GM12878 (cell line): ENCODE data around the gene HNRNPH1. TPM values are rescaled to one million over a fixed set of nuclear protein-coding genes. Genes with fewer than 3 reads are reported as not detected.
"Not testable (repeated sequence)": the region's sequence is repeated elsewhere in the genome, so short reads cannot be mapped to it uniquely, and the experiment has no call there.

Experiments
- ATAC-seq: fragments of 200-7000 bp; cut with Tn5 transposase; 3 replicates; pipeline ENCODE4 v1.9.1; 2020; ENCODE audit warnings: mild to moderate bottlenecking, moderate library complexity
- BruUV-seq: library from RNA; stranded (reverse); fragments of 400-500 nt; replicated peaks from 2 replicates; lab custom pipeline; 2021; lab: Mats Ljungman, UMichigan
- CTCF ChIA-PET: fragments of 300-600 bp; sonication (Branson Sonifier 250); formaldehyde crosslinking; extraction: SDS; loops from one replicate; lab custom pipeline; 2021; ENCODE audit warnings: inconsistent platforms; lab: Yijun Ruan, JAX
- POLR2A ChIA-PET: fragments of 350-600 bp; formaldehyde crosslinking; extraction: SDS; loops from one replicate; lab custom pipeline; 2021; ENCODE audit warnings: inconsistent platforms; lab: Charles Lee
- RAD21 ChIA-PET: fragments of 300-600 bp; sonication (Branson Sonifier 250); formaldehyde crosslinking; loops from one replicate; lab custom pipeline; 2023; ENCODE audit warnings: antibody characterized with exemption; ENCODE audit not compliant: unreplicated experiment; lab: Charles Lee
- SMC1A ChIA-PET: fragments of 300-600 bp; sonication (Branson Sonifier 250); formaldehyde crosslinking; loops from one replicate; lab custom pipeline; 2023; ENCODE audit not compliant: unreplicated experiment, uncharacterized antibody; lab: Charles Lee
- DNase-seq: peaks from one replicate; pipeline ENCODE4 v3.0.0-alpha.2; 2011; ENCODE audit warnings: low read depth, low spot score
- FAIRE-seq: peaks from 3 replicates; lab custom pipeline; 2011; peaks lifted over from hg19 to GRCh38; lab: Jason Lieb, UNC
- H2AFZ ChIP-seq: 2 replicates; pipeline ENCODE4 v1.6.0; 2011; ENCODE audit warnings: low read depth, low read length, control low read depth; ENCODE audit not compliant: control insufficient read depth
- H3K27ac ChIP-seq: 2 replicates; pipeline ENCODE4 v1.5.1; 2011; ENCODE audit warnings: control low read depth; ENCODE audit not compliant: control insufficient read depth, insufficient read depth
- H3K27me3 ChIP-seq, 2 experiments: replicated peaks in 1 of 2; 2 replicates each; pipeline versions ENCODE4 v1.6.0 to v1.6.1; 2011; ENCODE audit warnings: low read length in 1 of 2; ENCODE audit not compliant: control insufficient read depth in 2 of 2, insufficient read depth in 2 of 2
- H3K36me3 ChIP-seq, 2 experiments: 2 replicates each; pipeline ENCODE4 v1.5.1; 2011; ENCODE audit warnings: low read length in 1 of 2; ENCODE audit not compliant: control insufficient read depth in 2 of 2, insufficient read depth in 2 of 2
- H3K4me1 ChIP-seq: 2 replicates; pipeline ENCODE4 v1.6.1; 2011; ENCODE audit warnings: mild to moderate bottlenecking, low read length, moderate library complexity, mixed read lengths; ENCODE audit not compliant: control insufficient read depth, insufficient read depth
- H3K4me2 ChIP-seq: 2 replicates; pipeline ENCODE4 v1.6.0; 2011; ENCODE audit warnings: control low read depth; ENCODE audit not compliant: control insufficient read depth, insufficient read depth
- H3K4me3 ChIP-seq: fragments of 200-600 bp; sonication (generic); 2 replicates; pipeline ENCODE4 v1.5.1; 2016
- H3K79me2 ChIP-seq: 2 replicates; pipeline ENCODE4 v1.6.0; 2011; ENCODE audit warnings: low read length; ENCODE audit not compliant: control insufficient read depth, insufficient read depth
- H3K9ac ChIP-seq: 2 replicates; pipeline ENCODE4 v1.8.0; 2011; ENCODE audit warnings: low read length, control low read depth, mixed read lengths; ENCODE audit not compliant: control insufficient read depth, insufficient read depth
- H3K9me3 ChIP-seq: replicated peaks from 3 replicates; pipeline ENCODE4 v1.5.1; 2011; ENCODE audit warnings: mild to moderate bottlenecking, low read length; ENCODE audit not compliant: control insufficient read depth, insufficient read depth
- H4K20me1 ChIP-seq: 2 replicates; pipeline ENCODE4 v1.6.0; 2011; ENCODE audit not compliant: control insufficient read depth, insufficient read depth
- SPI1 ChIP-seq: IDR thresholded peaks from 2 replicates; pipeline ENCODE4 v1.6.1; 2011; ENCODE audit warnings: low read depth, mild to moderate bottlenecking, low read length, moderate library complexity, borderline replicate concordance; ENCODE audit not compliant: insufficient read depth
- WGBS: methylation state at CpG from one replicate; pipeline ENCODE4 v1.1.6; 2016; ENCODE audit warnings: low lambda C conversion rate; ENCODE audit not compliant: insufficient replicate concordance, insufficient coverage; ENCODE audit errors: missing lambda C conversion rate; 5-methylcytosine and 5-hydroxymethylcytosine counted together
- in situ Hi-C: fragments of 300-500 bp; cut with MboI; formaldehyde crosslinking; loops from 9 replicates; pipeline ENCODE4 v1.14.3; 2018; ENCODE audit warnings: mixed read lengths
- intact Hi-C: fragments of 100-400 bp; cut with micrococcal nuclease; formaldehyde crosslinking; loops from one replicate; pipeline ENCODE4 v1.14.2; 2022; ENCODE audit not compliant: unreplicated experiment
- polyA plus RNA-seq, 11 experiments: library from polyadenylated mRNA; depleted of rRNA in 4 of 11; unstranded in 6 of 11; stranded (reverse) in 5 of 11; fragments of >200 nt; fragmentation: Nextera tagmentation in 4 of 11; fragmentation: Illumina TruSeq in 1 of 11; extraction: Ambion mirVana in 4 of 11; extraction: Trizol in 1 of 11; gene quantifications; 1 replicate in 1 of 11; 2 replicates in 10 of 11; pipeline versions ENCODE4 v1.2.1 to v1.2.3, GENCODE V29; 2011 to 2016; ENCODE audit warnings: inconsistent platforms in 2 of 11, missing spikeins in 2 of 11, low read depth in 1 of 11
- total RNA-seq, 4 experiments: library from RNA; depleted of rRNA in 3 of 4; stranded (reverse); fragments of >200 nt in 3 of 4; fragmentation: Illumina TruSeq in 1 of 4; extraction: Trizol in 1 of 4; gene quantifications; 2 replicates each; pipeline versions ENCODE4 v1.2.1 to v1.2.3, GENCODE V29; 2013 to 2021

Gene HNRNPH1
- total and polyA plus RNA-seq, 10 of the 15 experiments (the other 5 are each of a cell fraction or from before 2014, with no cell fraction given): 184 to 780 (median 690) TPM

GRCh38 chr5:179657302-179658178 lies 34.1 kb upstream of the HNRNPH1 start:
- in situ Hi-C loops, H3K9me3 ChIP-seq, H3K9ac ChIP-seq, H3K27ac ChIP-seq, H3K27me3 ChIP-seq, H3K4me2 ChIP-seq, SMC1A ChIA-PET, H3K4me1 ChIP-seq, POLR2A ChIA-PET, intact Hi-C loops, H3K4me3 ChIP-seq, H3K79me2 ChIP-seq, H3K36me3 ChIP-seq, RAD21 ChIA-PET, CTCF ChIA-PET, BruUV-seq, H4K20me1 ChIP-seq, DNase-seq: not testable (repeated sequence)
- 0 out of 2 replicates have a peak overlapping the region, but pooled peaks have one; percentile 47 for H2AFZ ChIP-seq
- 2% methylated on average over 12 of the region's 50 CpGs for WGBS
- peak; percentile 97 for ATAC-seq
- FAIRE-seq: peak; percentile 99

- CTCF ChIA-PET: not testable (repeated sequence)
Measured at GRCh38 chr5:179653135-179653534, 29.7 kb upstream of the HNRNPH1 start.

GRCh38 chr5:179650245-179650644 lies 26.8 kb upstream of the HNRNPH1 start:
- H3K27me3 ChIP-seq, DNase-seq, H3K4me3 ChIP-seq, H3K27ac ChIP-seq, H3K9me3 ChIP-seq, BruUV-seq, H4K20me1 ChIP-seq, H3K4me2 ChIP-seq, H3K36me3 ChIP-seq, FAIRE-seq, SMC1A ChIA-PET, POLR2A ChIA-PET, RAD21 ChIA-PET, intact Hi-C loops, H2AFZ ChIP-seq, H3K4me1 ChIP-seq, in situ Hi-C loops, H3K79me2 ChIP-seq, CTCF ChIA-PET, ATAC-seq, H3K9ac ChIP-seq: not testable (repeated sequence)
- WGBS: 100% methylated on average over 6 of the region's 26 CpGs

More at GRCh38 chr5:179653135-179653534, 29.7 kb upstream of the HNRNPH1 start:
- FAIRE-seq, ATAC-seq, H3K9ac ChIP-seq, H3K4me2 ChIP-seq, H3K4me3 ChIP-seq, POLR2A ChIA-PET, H2AFZ ChIP-seq, H3K79me2 ChIP-seq, in situ Hi-C loops, H3K36me3 ChIP-seq, SMC1A ChIA-PET, BruUV-seq, intact Hi-C loops, H3K9me3 ChIP-seq, DNase-seq, H3K27me3 ChIP-seq, H3K4me1 ChIP-seq, RAD21 ChIA-PET, H4K20me1 ChIP-seq, H3K27ac ChIP-seq: not testable (repeated sequence)
- 0 out of 2 replicates have a peak, but pooled peaks have one; percentile 11 for TF ChIP-seq SPI1
- 43% methylated on average over 2 of the region's 2 CpGs for WGBS
